Common myeloid progenitor, CD34-positive (primary cell): ENCODE data around the gene CPSF2.

Source experiments
- CTCF ChIA-PET: fragments of 350-600 bp; sonication (Branson Sonifier 250); formaldehyde crosslinking; loops from one replicate; lab custom pipeline; 2021; ENCODE audit warnings: antibody characterized with exemption; lab: Charles Lee
- POLR2A ChIA-PET: fragments of 350-600 bp; sonication (Branson Sonifier 250); formaldehyde crosslinking; loops from one replicate; lab custom pipeline; 2021; ENCODE audit warnings: antibody characterized with exemption; lab: Charles Lee
- DNase-seq, 3 donors: peaks; one replicate each; pipeline versions ENCODE4 v3.0.0 to v3.0.0-alpha.2; 2013
- H3K27ac ChIP-seq, 2 experiments: 1 replicate in 1 of 2; 2 replicates in 1 of 2; pipeline ENCODE4 v1.7.0; 2013; ENCODE audit warnings: inconsistent platforms in 2 of 2, low read length in 2 of 2, mild to moderate bottlenecking in 2 of 2, low read depth in 1 of 2, moderate library complexity in 1 of 2; ENCODE audit not compliant: severe bottlenecking in 2 of 2, insufficient read depth in 1 of 2, poor library complexity in 1 of 2
- H3K27me3 ChIP-seq, 5 experiments: replicated peaks in 2 of 5; 1 replicate in 3 of 5; 2 replicates in 2 of 5; pipeline versions ENCODE4 v1.6.1 to v1.7.0; 2013; ENCODE audit warnings: low read length in 4 of 5, mild to moderate bottlenecking in 2 of 5, moderate library complexity in 2 of 5, inconsistent platforms in 1 of 5; ENCODE audit not compliant: insufficient read depth in 5 of 5, control insufficient read depth in 4 of 5
- H3K36me3 ChIP-seq, 4 experiments: 1 replicate in 2 of 4; 2 replicates in 2 of 4; pipeline versions ENCODE4 v1.6.1 to v1.7.0; 2013; ENCODE audit warnings: low read length in 3 of 4, control low read depth in 1 of 4, mild to moderate bottlenecking in 1 of 4; ENCODE audit not compliant: control insufficient read depth in 4 of 4, insufficient read depth in 4 of 4
- H3K4me1 ChIP-seq, 4 experiments: 1 replicate in 3 of 4; 2 replicates in 1 of 4; pipeline versions ENCODE4 v1.6.1 to v1.7.1; 2013; ENCODE audit warnings: low read length in 3 of 4, mild to moderate bottlenecking in 3 of 4, control low read depth in 1 of 4, inconsistent platforms in 1 of 4, moderate library complexity in 1 of 4; ENCODE audit not compliant: control insufficient read depth in 4 of 4, insufficient read depth in 4 of 4; ENCODE audit errors: control extremely low read depth in 1 of 4
- H3K4me3 ChIP-seq, 7 experiments: 1 replicate in 4 of 7; 2 replicates in 3 of 7; pipeline versions ENCODE4 v1.5.1 to v1.7.0; 2013; ENCODE audit warnings: mild to moderate bottlenecking in 7 of 7, low read length in 6 of 7, moderate library complexity in 6 of 7, inconsistent platforms in 2 of 7, low read depth in 2 of 7, control low read depth in 1 of 7; ENCODE audit not compliant: insufficient read depth in 4 of 7, control insufficient read depth in 1 of 7; ENCODE audit errors: extremely low read depth in 1 of 7
- H3K9me3 ChIP-seq, 5 experiments: 1 replicate in 4 of 5; 2 replicates in 1 of 5; pipeline versions ENCODE4 v1.6.1 to v1.7.1; 2013; ENCODE audit warnings: low read length in 4 of 5, mild to moderate bottlenecking in 2 of 5, inconsistent platforms in 1 of 5, low read depth in 1 of 5, moderate library complexity in 1 of 5; ENCODE audit not compliant: control insufficient read depth in 4 of 5, insufficient read depth in 2 of 5; ENCODE audit errors: control extremely low read depth in 1 of 5
- WGBS: methylation state at CpG from one replicate; pipeline ENCODE4 v1.1.5; 2013; ENCODE audit not compliant: insufficient coverage; 5-methylcytosine and 5-hydroxymethylcytosine counted together

Gene CPSF2

GRCh38 chr14:92153581-92153980 is 31.8 kb downstream of the CPSF2 start:
- ChIA-PET POLR2A (interaction anchor here (0.6 kb wide), 1 partner anchor 15 kb away, joined by 5 read pairs; no protein-coding TSS in a partner anchor), CTCF (interaction anchor here (0.9 kb wide), 1 partner anchor 19 kb away, joined by 3 read pairs; no protein-coding TSS in a partner anchor)
- Histone ChIP-seq H3K4me1 (no peaks in the 10 kb centered on the region), H3K9me3 (no peaks in the 10 kb centered on the region), H3K36me3 (peaks cover 17 to 65% (median 38%) of the 10 kb centered on the region in 4 experiments), H3K27ac (no peak overlapping the region), H3K27me3 (no peaks in the 10 kb centered on the region), H3K4me3 (no peak overlapping the region)
- WGBS, result no CpG with 5 or more reads among the region's 1 CpG
- no peak for DNase-seq

GRCh38 chr14:92154283-92154942 is 32.6 kb downstream of the CPSF2 start:
- no peaks in the 10 kb centered on the region for H3K27me3 ChIP-seq
- H3K4me3 ChIP-seq, result no peak overlapping the region
- DNase-seq, result no peak
- WGBS, result 80% methylated on average over 1 of the region's 3 CpGs
- ChIA-PET CTCF (interaction anchor here (0.9 kb wide), 1 partner anchor 20 kb away, joined by 3 read pairs; no protein-coding TSS in a partner anchor), POLR2A (no interaction called here)
- H3K27ac ChIP-seq, result no peak overlapping the region
- H3K9me3 ChIP-seq, result no peaks in the 10 kb centered on the region
- no peaks in the 10 kb centered on the region for H3K4me1 ChIP-seq
- H3K36me3 ChIP-seq, result peaks cover 15 to 68% (median 40%) of the 10 kb centered on the region in 4 experiments

GRCh38 chr14:92160619-92161018 is 38.9 kb downstream of the CPSF2 start:
- POLR2A ChIA-PET, result no interaction called here
- Histone ChIP-seq H3K4me1 (no peaks in the 10 kb centered on the region), H3K27ac (no peak overlapping the region), H3K4me3 (no peak overlapping the region), H3K9me3 (peaks cover 0 to 14% (median 3%) of the 10 kb centered on the region in 5 experiments), H3K27me3 (no peaks in the 10 kb centered on the region), H3K36me3 (peaks cover 38 to 88% (median 61%) of the 10 kb centered on the region in 4 experiments)
- DNase-seq, result no peak
- CTCF ChIA-PET, result no interaction called here
- 50% methylated on average over 4 of the region's 4 CpGs for WGBS

- Histone ChIP-seq H3K27me3 (no peaks in the 10 kb centered on the region), H3K9me3 (peaks cover 0 to 16% (median 3%) of the 10 kb centered on the region in 5 experiments), H3K4me1 (no peaks in the 10 kb centered on the region), H3K36me3 (peaks cover 32 to 88% (median 56%) of the 10 kb centered on the region in 4 experiments), H3K27ac (no peak overlapping the region), H3K4me3 (no peak overlapping the region)
- no CpG with 5 or more reads among the region's 3 CpGs for WGBS
- DNase-seq, result no peak
- POLR2A ChIA-PET, result no interaction called here
- CTCF ChIA-PET, result no interaction called here
These were observed 39.8 kb downstream of the CPSF2 start for GRCh38 chr14:92161521-92161920.

GRCh38 chr14:92164958-92165357 is 43.2 kb downstream of the CPSF2 start:
- POLR2A ChIA-PET, result no interaction called here
- WGBS, result no CpG with 5 or more reads among the region's 2 CpGs

GRCh38 chr14:92173668-92174067 is 51.9 kb downstream of the CPSF2 start:
- no peaks in the 10 kb centered on the region for H3K9me3 ChIP-seq
- WGBS, result 100% methylated on average over 2 of the region's 2 CpGs
- H3K27ac ChIP-seq, result no peak overlapping the region
- no peak overlapping the region for H3K4me3 ChIP-seq
- no peak for DNase-seq
- peaks cover 0 to under 1% (median 0%) of the 10 kb centered on the region in 4 experiments for H3K36me3 ChIP-seq
- no peaks in the 10 kb centered on the region for H3K4me1 ChIP-seq
- ChIA-PET POLR2A (no interaction called here), CTCF (no interaction called here)
- no peaks in the 10 kb centered on the region for H3K27me3 ChIP-seq

More at GRCh38 chr14:92164958-92165357, 43.2 kb downstream of the CPSF2 start:
- H3K4me1 ChIP-seq, result no peaks in the 10 kb centered on the region
- H3K27me3 ChIP-seq, result no peaks in the 10 kb centered on the region
- no peak for DNase-seq
- CTCF ChIA-PET, result interaction anchor here (0.7 kb wide), 1 partner anchor 521 kb away, joined by 3 read pairs; no protein-coding TSS in a partner anchor
- H3K36me3 ChIP-seq, result peaks cover 28 to 65% (median 43%) of the 10 kb centered on the region in 4 experiments
- H3K4me3 ChIP-seq, result no peak overlapping the region
- H3K9me3 ChIP-seq, result peaks cover 0 to 16% (median 3%) of the 10 kb centered on the region in 5 experiments
- no peak overlapping the region for H3K27ac ChIP-seq

GRCh38 chr14:92175811-92176210 is 54.0 kb downstream of the CPSF2 start:
- WGBS, result 80% methylated on average over 1 of the region's 2 CpGs
- no peaks in the 10 kb centered on the region for H3K27me3 ChIP-seq
- ChIA-PET CTCF (no interaction called here), POLR2A (interaction anchor here (0.7 kb wide), 1 partner anchor 528 kb away, joined by 3 read pairs; no protein-coding TSS in a partner anchor)
- no peak overlapping the region for H3K27ac ChIP-seq
- H3K9me3 ChIP-seq, result no peaks in the 10 kb centered on the region
- DNase-seq, result no peak
- H3K4me3 ChIP-seq, result no peak overlapping the region
- H3K36me3 ChIP-seq, result no peaks in the 10 kb centered on the region
- H3K4me1 ChIP-seq, result no peaks in the 10 kb centered on the region
